Chondrocyte (in vitro differentiated cells): ENCODE data around the gene MS4A8. TPM values are rescaled to one million over a fixed set of nuclear protein-coding genes. Genes with fewer than 3 reads are reported as not detected.

Source experiments
- DNase-seq: peaks from one replicate; pipeline ENCODE4 v3.0.0; 2021; ENCODE audit warnings: mixed read lengths, low spot score
- H3K27ac Mint-ChIP-seq: one replicate; pipeline ENCODE4 v1.8.0; 2021; ENCODE audit warnings: mild to moderate bottlenecking, moderate library complexity, mixed read lengths; ENCODE audit not compliant: unreplicated experiment
- H3K27me3 Mint-ChIP-seq: 2 replicates; pipeline ENCODE4 v1.8.0; 2021; ENCODE audit warnings: low read depth, mixed read lengths
- H3K36me3 Mint-ChIP-seq: 2 replicates; pipeline ENCODE4 v1.8.0; 2021; ENCODE audit warnings: low read depth, mixed read lengths
- H3K4me1 Mint-ChIP-seq: 2 replicates; pipeline ENCODE4 v1.8.0; 2021; ENCODE audit warnings: low read depth, mild to moderate bottlenecking, mixed read lengths
- H3K4me3 Mint-ChIP-seq: one replicate; pipeline ENCODE4 v1.8.0; 2021; ENCODE audit warnings: mild to moderate bottlenecking, moderate library complexity, mixed read lengths; ENCODE audit not compliant: unreplicated experiment
- H3K9me3 Mint-ChIP-seq: 2 replicates; pipeline ENCODE4 v1.8.0; 2021; ENCODE audit warnings: low read depth, mixed read lengths
- CTCF ChIP-seq: fragments of 200-600 bp; sonication (generic); IDR thresholded peaks from 2 replicates; pipeline ENCODE4 v1.5.0; 2021; ENCODE audit warnings: antibody characterized with exemption, mild to moderate bottlenecking, moderate library complexity
- total RNA-seq: library from RNA; stranded (reverse); gene quantifications from 3 replicates; pipeline ENCODE4 v1.2.1, GENCODE V29; 2021

Gene MS4A8
- total RNA-seq, 1 donor from 2014 or later: not detected

- DNase-seq: no peak
- no peaks in the 10 kb centered on the region for H3K4me1 Mint-ChIP-seq
- H3K27ac Mint-ChIP-seq: no peak overlapping the region
- no peak for TF ChIP-seq CTCF
- H3K9me3 Mint-ChIP-seq: peaks cover 15% of the 10 kb centered on the region
- H3K36me3 Mint-ChIP-seq: no peaks in the 10 kb centered on the region
- no peak overlapping the region for H3K4me3 Mint-ChIP-seq
- H3K27me3 Mint-ChIP-seq: peaks cover 25% of the 10 kb centered on the region
Measured at GRCh38 chr11:60741421-60741820, 42.0 kb downstream of the MS4A8 start.

- Mint-ChIP-seq H3K27me3 (peaks cover 16% of the 10 kb centered on the region), H3K36me3 (no peaks in the 10 kb centered on the region)
- no peak for TF ChIP-seq CTCF
Measured at GRCh38 chr11:60743058-60743457, 43.6 kb downstream of the MS4A8 start.

GRCh38 chr11:60744114-60744513 is 44.7 kb downstream of the MS4A8 start:
- H3K27me3 Mint-ChIP-seq: peaks cover 8% of the 10 kb centered on the region
- H3K27ac Mint-ChIP-seq: no peak overlapping the region
- no peaks in the 10 kb centered on the region for H3K36me3 Mint-ChIP-seq
- peaks cover 15% of the 10 kb centered on the region for H3K9me3 Mint-ChIP-seq
- no peaks in the 10 kb centered on the region for H3K4me1 Mint-ChIP-seq
- no peak for DNase-seq
- no peak for TF ChIP-seq CTCF
- H3K4me3 Mint-ChIP-seq: no peak overlapping the region

More at GRCh38 chr11:60743058-60743457, 43.6 kb downstream of the MS4A8 start:
- Mint-ChIP-seq H3K4me1 (no peaks in the 10 kb centered on the region), H3K27ac (no peak overlapping the region), H3K4me3 (no peak overlapping the region), H3K9me3 (peaks cover 15% of the 10 kb centered on the region)
- no peak for DNase-seq

GRCh38 chr11:60747359-60747873 is 48.0 kb downstream of the MS4A8 start:
- Mint-ChIP-seq H3K9me3 (peaks cover 9% of the 10 kb centered on the region), H3K27me3 (peaks cover 28% of the 10 kb centered on the region), H3K27ac (no peak overlapping the region), H3K4me1 (no peaks in the 10 kb centered on the region), H3K36me3 (no peaks in the 10 kb centered on the region), H3K4me3 (no peak overlapping the region)
- no peak for TF ChIP-seq CTCF
- DNase-seq: no peak

GRCh38 chr11:60748225-60748624 is 48.8 kb downstream of the MS4A8 start:
- Mint-ChIP-seq H3K27ac (no peak overlapping the region), H3K9me3 (peaks cover 4% of the 10 kb centered on the region), H3K36me3 (no peaks in the 10 kb centered on the region), H3K4me3 (no peak overlapping the region), H3K4me1 (no peaks in the 10 kb centered on the region), H3K27me3 (peaks cover 35% of the 10 kb centered on the region)
- no peak for TF ChIP-seq CTCF
- no peak for DNase-seq
